ENCODE results near the gene TSPAN1.

TSPAN1 gene

GRCh38 chr1:46174448-46175231 lies at the start of gene TSPAN1:
TSPAN1 (plus strand) TSS chr1:46175087; CDS start chr1:46181108, 6,021 bp downstream.
- DNase-seq: no peak

- DNase-seq: no peak
Observed at GRCh38 chr1:46128344-46128743, 46.5 kb upstream of the TSPAN1 start.

GRCh38 chr1:46130121-46130520 lies 44.8 kb upstream of the TSPAN1 start:
- no peak for DNase-seq

GRCh38 chr1:46130606-46131005 lies 44.3 kb upstream of the TSPAN1 start:
- DNase-seq: no peak

- DNase-seq: no peak
Observed at GRCh38 chr1:46131093-46131492, 43.8 kb upstream of the TSPAN1 start.

- no peak for DNase-seq
Observed at GRCh38 chr1:46131712-46132528, 43.0 kb upstream of the TSPAN1 start.

- peak; percentile 99 for DNase-seq
Observed at GRCh38 chr1:46132529-46133180, 42.2 kb upstream of the TSPAN1 start, which contains the start of gene PIK3R3. PIK3R3 (minus strand) TSS chr1:46132629; CDS start chr1:46131952, 677 bp downstream.

GRCh38 chr1:46133181-46133658 lies 41.7 kb upstream of the TSPAN1 start:
- DNase-seq: no peak

- no peak for DNase-seq
Observed at GRCh38 chr1:46133781-46134350, 41.0 kb upstream of the TSPAN1 start.

GRCh38 chr1:46134660-46135331 lies 40.1 kb upstream of the TSPAN1 start:
- DNase-seq: peak; percentile 72

- DNase-seq: no peak
Observed at GRCh38 chr1:46136711-46137110, 38.2 kb upstream of the TSPAN1 start.

- DNase-seq: no peak
Observed at GRCh38 chr1:46137916-46138315, 37.0 kb upstream of the TSPAN1 start.

GRCh38 chr1:46148318-46148717 lies 26.6 kb upstream of the TSPAN1 start:
- DNase-seq: no peak

GRCh38 chr1:46150085-46150484 lies 24.8 kb upstream of the TSPAN1 start:
- DNase-seq: no peak

- peak; percentile 56 for DNase-seq
Observed at GRCh38 chr1:46152016-46152415, 22.9 kb upstream of the TSPAN1 start.

GRCh38 chr1:46153228-46153627 lies 21.7 kb upstream of the TSPAN1 start:
- DNase-seq: no peak

- DNase-seq: no peak
Observed at GRCh38 chr1:46153732-46154131, 21.2 kb upstream of the TSPAN1 start.

GRCh38 chr1:46157916-46158311 lies 17.0 kb upstream of the TSPAN1 start:
- no peak for DNase-seq

- no peak for DNase-seq
Observed at GRCh38 chr1:46158312-46159281, 16.3 kb upstream of the TSPAN1 start.

- no peak for DNase-seq
Observed at GRCh38 chr1:46159516-46159915, 15.4 kb upstream of the TSPAN1 start.

- no peak for DNase-seq
Observed at GRCh38 chr1:46160212-46160611, 14.7 kb upstream of the TSPAN1 start.
